Endodermal cell (in vitro differentiated cells): ENCODE measurements around the gene RGL1. TPM values are rescaled to one million over a fixed set of nuclear protein-coding genes. Genes with fewer than 3 reads are reported as not detected.
"Not testable (repeated sequence)": the region's sequence is repeated elsewhere in the genome, so short reads cannot be mapped to it uniquely, and the experiment has no call there.

Experiments used
- DNase-seq: peaks from one replicate; pipeline ENCODE4 v3.0.0-alpha.2; 2017
- H3K27ac ChIP-seq: 2 replicates; pipeline ENCODE4 v1.5.1; 2013; ENCODE audit warnings: mild to moderate bottlenecking, low read depth, low read length, moderate library complexity
- H3K27me3 ChIP-seq: 2 replicates; pipeline ENCODE4 v1.6.1; 2013; ENCODE audit warnings: mild to moderate bottlenecking, low read length, moderate library complexity; ENCODE audit not compliant: insufficient read depth, control insufficient read depth, poor library complexity, severe bottlenecking
- H3K36me3 ChIP-seq: 2 replicates; pipeline ENCODE4 v1.7.0; 2013; ENCODE audit warnings: mild to moderate bottlenecking, low read length, moderate library complexity; ENCODE audit not compliant: control insufficient read depth, insufficient read depth
- H3K4me1 ChIP-seq: one replicate; pipeline ENCODE4 v1.7.0; 2013; ENCODE audit warnings: low read length; ENCODE audit not compliant: control insufficient read depth, insufficient read depth
- H3K4me3 ChIP-seq: 2 replicates; pipeline ENCODE4 v1.5.1; 2013; ENCODE audit warnings: mild to moderate bottlenecking, low read length, moderate library complexity
- H3K9ac ChIP-seq: 2 replicates; pipeline ENCODE4 v1.6.1; 2013; ENCODE audit warnings: mild to moderate bottlenecking, low read length, moderate library complexity; ENCODE audit not compliant: poor library complexity, severe bottlenecking; ENCODE audit errors: extremely low read depth
- H3K9me3 ChIP-seq: 2 replicates; pipeline ENCODE4 v1.6.1; 2013; ENCODE audit warnings: mild to moderate bottlenecking, low read length, moderate library complexity; ENCODE audit not compliant: control insufficient read depth
- H3K27ac Mint-ChIP-seq: 2 replicates; pipeline ENCODE4 v1.8.0; 2020; ENCODE audit warnings: mixed read lengths
- H3K27me3 Mint-ChIP-seq: 2 replicates; pipeline ENCODE4 v1.8.0; 2021; ENCODE audit warnings: mild to moderate bottlenecking, mixed read lengths; ENCODE audit not compliant: insufficient read depth
- H3K36me3 Mint-ChIP-seq: 2 replicates; pipeline ENCODE4 v1.8.0; 2020; ENCODE audit warnings: low read depth, mixed read lengths
- H3K4me1 Mint-ChIP-seq: 2 replicates; pipeline ENCODE4 v1.8.0; 2020; ENCODE audit warnings: mixed read lengths
- H3K4me3 Mint-ChIP-seq: 2 replicates; pipeline ENCODE4 v1.8.0; 2020; ENCODE audit warnings: mild to moderate bottlenecking, moderate library complexity, mixed read lengths
- H3K9me3 Mint-ChIP-seq: 2 replicates; pipeline ENCODE4 v1.8.0; 2020; ENCODE audit warnings: mild to moderate bottlenecking, mixed read lengths
- WGBS, 2 experiments: methylation state at CpG; one replicate each; pipeline versions ENCODE4 v1.1.5 to v1.1.7; 2013; ENCODE audit warnings: missing lambda C conversion rate in 2 of 2, mixed read lengths in 1 of 2; ENCODE audit not compliant: insufficient coverage in 1 of 2, insufficient read length in 1 of 2; 5-methylcytosine and 5-hydroxymethylcytosine counted together
- total RNA-seq, 2 donors: library from RNA; stranded (reverse); fragmentation: NEBNext Ultra II Directional in 1 of 2; extraction: Animal tissue kit (Norgen Biotek cat#: 25700) in 1 of 2; gene quantifications; 2 replicates in 1 of 2; 3 replicates in 1 of 2; pipeline ENCODE4 v1.2.1, GENCODE V29; 2021
- TF ChIP-seq, protein P1 (sequence below): fragments of 200-600 bp; sonication (generic); conservative IDR thresholded peaks from 2 replicates; pipeline ENCODE4 v1.5.0; 2021; ENCODE audit warnings: antibody characterized with exemption, mild to moderate bottlenecking

Gene RGL1
- total RNA-seq, 2 donors from 2014 or later = 0.15 to 2.6 TPM

DNA sequence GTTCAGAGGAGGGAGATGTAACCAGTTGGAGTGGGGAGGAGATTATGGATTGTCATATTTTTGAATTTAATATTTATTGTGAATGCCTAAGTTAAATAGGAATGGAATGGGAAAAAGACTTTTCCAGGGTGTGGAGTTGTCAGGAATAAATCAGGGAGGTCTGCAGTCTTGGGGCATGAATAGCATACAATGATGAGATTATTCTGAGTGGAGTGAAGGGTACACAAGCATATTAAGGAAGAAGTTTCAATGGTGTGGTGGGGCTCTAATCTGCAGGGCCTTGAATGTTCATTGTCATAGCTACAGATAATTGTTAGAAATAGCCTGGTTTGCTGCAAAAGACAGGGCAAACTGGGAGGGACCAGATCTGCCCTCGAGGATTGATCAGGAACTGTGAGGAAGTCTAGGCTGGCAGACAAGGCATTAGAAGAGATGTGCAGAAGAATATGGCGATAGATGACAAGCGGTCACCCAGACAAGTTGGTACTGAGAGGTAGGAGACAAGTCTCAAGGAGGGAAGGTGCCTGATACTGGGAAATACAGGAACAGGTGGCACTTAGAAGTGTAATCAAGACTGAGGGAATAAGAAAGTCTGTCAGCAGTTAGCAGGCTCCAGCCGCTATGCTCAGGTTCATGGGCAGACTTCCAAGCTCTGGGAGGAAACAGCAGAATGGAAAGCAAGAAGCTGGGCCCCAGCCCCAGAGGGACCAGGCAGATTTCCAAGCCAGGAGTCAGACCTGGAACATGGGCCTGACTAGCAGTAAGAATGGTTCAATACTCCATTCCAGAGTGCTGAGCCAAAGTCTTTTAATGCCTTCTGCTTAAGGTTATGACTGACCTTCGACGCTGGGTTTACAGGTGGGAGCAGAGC lies 20.9 kb upstream of the RGL1 start:
- Histone ChIP-seq H3K27me3 (peaks cover 5% of the 10 kb centered on the region), H3K4me1 (no peaks in the 10 kb centered on the region), H3K4me3 (no peak overlapping the region), H3K9ac (no peak overlapping the region), H3K9me3 (no peaks in the 10 kb centered on the region), H3K36me3 (no peaks in the 10 kb centered on the region), H3K27ac (no peak overlapping the region)
- no peaks in the 10 kb centered on the region for H3K36me3 Mint-ChIP-seq
- H3K27me3 Mint-ChIP-seq = no peaks in the 10 kb centered on the region
- TF ChIP-seq, protein P1, sequence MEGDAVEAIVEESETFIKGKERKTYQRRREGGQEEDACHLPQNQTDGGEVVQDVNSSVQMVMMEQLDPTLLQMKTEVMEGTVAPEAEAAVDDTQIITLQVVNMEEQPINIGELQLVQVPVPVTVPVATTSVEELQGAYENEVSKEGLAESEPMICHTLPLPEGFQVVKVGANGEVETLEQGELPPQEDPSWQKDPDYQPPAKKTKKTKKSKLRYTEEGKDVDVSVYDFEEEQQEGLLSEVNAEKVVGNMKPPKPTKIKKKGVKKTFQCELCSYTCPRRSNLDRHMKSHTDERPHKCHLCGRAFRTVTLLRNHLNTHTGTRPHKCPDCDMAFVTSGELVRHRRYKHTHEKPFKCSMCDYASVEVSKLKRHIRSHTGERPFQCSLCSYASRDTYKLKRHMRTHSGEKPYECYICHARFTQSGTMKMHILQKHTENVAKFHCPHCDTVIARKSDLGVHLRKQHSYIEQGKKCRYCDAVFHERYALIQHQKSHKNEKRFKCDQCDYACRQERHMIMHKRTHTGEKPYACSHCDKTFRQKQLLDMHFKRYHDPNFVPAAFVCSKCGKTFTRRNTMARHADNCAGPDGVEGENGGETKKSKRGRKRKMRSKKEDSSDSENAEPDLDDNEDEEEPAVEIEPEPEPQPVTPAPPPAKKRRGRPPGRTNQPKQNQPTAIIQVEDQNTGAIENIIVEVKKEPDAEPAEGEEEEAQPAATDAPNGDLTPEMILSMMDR = no peak
- H3K4me3 Mint-ChIP-seq = no peak overlapping the region
- DNase-seq = no peak
- peaks cover 14% of the 10 kb centered on the region for H3K4me1 Mint-ChIP-seq
- WGBS, 2 experiments = 94 to 100% methylated on average over 5 to 6 of the region's 6 CpGs
- no peak overlapping the region for H3K27ac Mint-ChIP-seq
- no peaks in the 10 kb centered on the region for H3K9me3 Mint-ChIP-seq

DNA sequence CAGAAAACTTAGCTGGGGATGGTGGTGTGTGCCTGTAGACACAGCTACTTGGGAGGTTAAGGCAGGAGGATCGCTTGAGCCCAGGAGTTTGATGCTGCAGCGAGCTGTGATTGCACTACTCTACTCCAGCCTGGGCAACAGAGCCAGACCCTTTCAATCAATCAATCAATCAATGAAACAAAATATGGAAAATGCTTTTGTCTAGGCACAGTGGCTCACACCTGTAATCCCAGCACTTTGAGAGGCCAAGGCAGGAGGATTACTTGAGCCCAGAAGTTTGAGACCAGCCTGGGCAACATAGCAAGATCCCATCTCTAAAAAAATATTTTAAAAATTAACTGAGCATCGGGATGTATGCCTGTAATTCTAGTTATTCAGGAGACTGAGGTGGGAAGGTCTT lies 19.0 kb upstream of the RGL1 start:
- WGBS, 2 experiments = 94% methylated on average over 3 of the region's 3 CpGs; no CpG with 5 or more reads in 1 of the 2 experiments
- H3K27ac Mint-ChIP-seq, H3K4me3 ChIP-seq, H3K4me3 Mint-ChIP-seq, H3K36me3 Mint-ChIP-seq, H3K27ac ChIP-seq, DNase-seq, H3K4me1 ChIP-seq, H3K9me3 ChIP-seq, H3K27me3 Mint-ChIP-seq, H3K9ac ChIP-seq, H3K27me3 ChIP-seq, H3K36me3 ChIP-seq, H3K9me3 Mint-ChIP-seq: not testable (repeated sequence)
- peaks cover 11% of the 10 kb centered on the region for H3K4me1 Mint-ChIP-seq

DNA sequence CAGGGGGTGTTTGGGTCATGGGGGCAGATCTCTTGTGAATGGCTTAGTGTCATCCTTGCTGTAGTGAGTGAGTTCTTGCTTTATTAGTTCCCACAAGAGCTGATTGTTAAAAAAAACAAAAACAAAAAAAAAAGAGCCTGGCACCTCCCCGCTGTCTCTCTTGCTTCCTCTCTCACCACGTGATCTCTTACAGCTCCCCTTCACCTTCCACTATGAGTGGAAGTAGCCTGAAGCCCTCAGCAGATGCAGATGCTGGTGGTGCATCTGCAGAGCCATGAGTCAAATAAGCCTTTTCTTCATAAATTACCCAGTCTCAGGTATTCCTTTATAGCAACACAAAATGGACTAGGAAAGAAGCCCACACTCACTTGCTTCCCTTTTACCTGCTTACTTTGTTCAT lies 17.2 kb upstream of the RGL1 start:
- no peaks in the 10 kb centered on the region for H3K36me3 ChIP-seq
- no peaks in the 10 kb centered on the region for H3K36me3 Mint-ChIP-seq
- H3K4me3 ChIP-seq = no peak overlapping the region
- H3K4me1 ChIP-seq = no peaks in the 10 kb centered on the region
- peaks cover 11% of the 10 kb centered on the region for H3K4me1 Mint-ChIP-seq
- no peaks in the 10 kb centered on the region for H3K27me3 Mint-ChIP-seq
- no peak for DNase-seq
- no peaks in the 10 kb centered on the region for H3K9me3 Mint-ChIP-seq
- 75 to 100% methylated on average over 2 of the region's 2 CpGs for WGBS, 2 experiments
- no peak overlapping the region for H3K27ac ChIP-seq
- no peak overlapping the region for H3K9ac ChIP-seq
- no peaks in the 10 kb centered on the region for H3K27me3 ChIP-seq
- TF ChIP-seq, protein P1 = no peak
- H3K4me3 Mint-ChIP-seq = no peak overlapping the region
- no peak overlapping the region for H3K27ac Mint-ChIP-seq
- H3K9me3 ChIP-seq = no peaks in the 10 kb centered on the region
